SK-N-SH (cell line): ENCODE data around the gene CEBPZ. TPM values are rescaled to one million over a fixed set of nuclear protein-coding genes. Genes with fewer than 3 reads are reported as not detected.

Experiments
- CTCF ChIA-PET: fragments of 300-600, 350-600 bp; formaldehyde crosslinking; extraction: SDS; loops from one replicate; lab custom pipeline; 2021; lab: Yijun Ruan, JAX
- POLR2A ChIA-PET: fragments of 350-600 bp; sonication (Branson Sonifier 250); formaldehyde crosslinking; extraction: SDS; loops from one replicate; lab custom pipeline; 2020; ENCODE audit warnings: antibody characterized with exemption, inconsistent platforms; lab: Yijun Ruan, JAX
- DNase-seq: peaks from one replicate; pipeline ENCODE4 v3.0.0; 2012
- H2AFZ ChIP-seq: fragments of 200-600 bp; sonication (generic); 2 replicates; pipeline ENCODE4 v1.8.1; 2016; ENCODE audit warnings: antibody characterized with exemption, mild to moderate bottlenecking, low read depth
- H3F3A ChIP-seq: fragments of 200-600 bp; sonication (generic); replicated peaks from 2 replicates; pipeline ENCODE3; 2016; ENCODE audit warnings: antibody characterized with exemption, mild to moderate bottlenecking; ENCODE audit not compliant: insufficient read depth
- H3K27ac ChIP-seq, 2 experiments: fragments of 200-500 bp in 1 of 2; fragments of 200-600 bp in 1 of 2; sonication (Bioruptor generic) in 1 of 2; sonication (generic), shearing (Covaris generic) in 1 of 2; 2 replicates each; pipeline versions ENCODE4 v1.5.1 to v1.6.1; 2014 to 2016; ENCODE audit warnings: low read depth in 2 of 2, inconsistent platforms in 1 of 2, low read length in 1 of 2, mild to moderate bottlenecking in 1 of 2, mixed read lengths in 1 of 2
- H3K27me3 ChIP-seq: fragments of 200-600 bp; sonication (generic), shearing (Covaris generic); 2 replicates; pipeline ENCODE4 v1.6.1; 2016; ENCODE audit warnings: mixed run types; ENCODE audit not compliant: insufficient read depth
- H3K36me3 ChIP-seq, 2 experiments: fragments of 200-500 bp in 1 of 2; fragments of 200-600 bp in 1 of 2; sonication (Bioruptor generic) in 1 of 2; sonication (generic) in 1 of 2; replicated peaks in 1 of 2; 2 replicates each; pipeline versions ENCODE3 to v1.5.1; 2014 to 2016; ENCODE audit warnings: low read length in 1 of 2, mild to moderate bottlenecking in 1 of 2; ENCODE audit not compliant: insufficient read depth in 2 of 2, control insufficient read depth in 1 of 2
- H3K4me1 ChIP-seq, 2 experiments: fragments of 200-500 bp in 1 of 2; fragments of 200-600 bp in 1 of 2; sonication (Bioruptor generic) in 1 of 2; sonication (generic), shearing (Covaris generic) in 1 of 2; 2 replicates each; pipeline versions ENCODE4 v1.5.1 to v1.6.1; 2014 to 2016; ENCODE audit warnings: low read depth in 1 of 2, low read length in 1 of 2, mixed run types in 1 of 2; ENCODE audit not compliant: insufficient read depth in 2 of 2, control insufficient read depth in 1 of 2
- H3K4me2 ChIP-seq: fragments of 200-600 bp; sonication (generic), shearing (Covaris generic); 2 replicates; pipeline ENCODE4 v1.6.1; 2017; ENCODE audit warnings: mixed run types
- H3K4me3 ChIP-seq, 2 experiments: fragments of 200-500 bp in 1 of 2; fragments of 200-600 bp in 1 of 2; sonication (Bioruptor generic) in 1 of 2; sonication (generic), shearing (Covaris generic) in 1 of 2; 2 replicates each; pipeline versions ENCODE4 v1.5.1 to v1.8.1; 2014 to 2016; ENCODE audit warnings: low read depth in 2 of 2, inconsistent platforms in 1 of 2, low read length in 1 of 2, mild to moderate bottlenecking in 1 of 2, mixed read lengths in 1 of 2, moderate library complexity in 1 of 2
- H3K79me2 ChIP-seq: fragments of 200-600 bp; sonication (generic); 2 replicates; pipeline ENCODE4 v1.8.1; 2017; ENCODE audit warnings: mild to moderate bottlenecking; ENCODE audit not compliant: insufficient read depth
- H3K9ac ChIP-seq: fragments of 200-600 bp; sonication (generic); 2 replicates; pipeline ENCODE4 v1.6.1; 2017; ENCODE audit warnings: mixed run types
- H3K9me2 ChIP-seq: fragments of 200-600 bp; sonication (generic); 2 replicates; pipeline ENCODE4 v1.6.1; 2017; ENCODE audit warnings: mixed run types
- H3K9me3 ChIP-seq: fragments of 200-600 bp; sonication (generic); 2 replicates; pipeline ENCODE4 v1.6.1; 2017; ENCODE audit warnings: mixed run types, mild to moderate bottlenecking, moderate library complexity
- H4K20me1 ChIP-seq: fragments of 200-600 bp; sonication (generic); 2 replicates; pipeline ENCODE4 v1.6.1; 2017; ENCODE audit warnings: mild to moderate bottlenecking, mixed run types; ENCODE audit not compliant: insufficient read depth
- CHD2 ChIP-seq: fragments of 150-350 bp; IDR thresholded peaks from 2 replicates; pipeline ENCODE4 v1.6.1; 2018; ENCODE audit warnings: low read length; ENCODE audit not compliant: partially characterized antibody
- ELF1 ChIP-seq: IDR thresholded peaks from 2 replicates; pipeline ENCODE4 v1.4.0; 2012
- EZH2phosphoT487 ChIP-seq: fragments of 200-600 bp; sonication (generic); IDR thresholded peaks from 2 replicates; pipeline ENCODE4 v1.6.1; 2017; ENCODE audit warnings: low read depth, mixed run types, mild to moderate bottlenecking, antibody characterized with exemption, moderate library complexity, borderline replicate concordance
- FOSL2 ChIP-seq: IDR thresholded peaks from 2 replicates; pipeline ENCODE4 v1.4.0; 2012; ENCODE audit warnings: low read depth, mild to moderate bottlenecking, moderate library complexity, borderline replicate concordance
- FOXM1 ChIP-seq: IDR thresholded peaks from 2 replicates; pipeline ENCODE4 v1.4.0; 2012; ENCODE audit warnings: low read depth, mild to moderate bottlenecking
- GATA2 ChIP-seq: sonication (generic); formaldehyde crosslinking; IDR thresholded peaks from 2 replicates; pipeline ENCODE4 v1.5.0; 2020; ENCODE audit warnings: mild to moderate bottlenecking, missing genetic modification reagents
- JUND ChIP-seq: IDR thresholded peaks from 2 replicates; pipeline ENCODE4 v1.4.0; 2012
- MEF2A ChIP-seq: IDR thresholded peaks from 2 replicates; pipeline ENCODE4 v1.4.0; 2012; ENCODE audit warnings: low read depth, borderline replicate concordance
- MXI1 ChIP-seq: IDR thresholded peaks from 2 replicates; pipeline ENCODE4 v1.6.1; 2012; ENCODE audit warnings: mild to moderate bottlenecking, low read depth, low read length, improper control_type of control experiment
- NFIC ChIP-seq: IDR thresholded peaks from 2 replicates; pipeline ENCODE4 v1.4.0; 2012; ENCODE audit warnings: borderline replicate concordance
- POLR2AphosphoS5 ChIP-seq: IDR thresholded peaks from 2 replicates; pipeline ENCODE4 v1.6.1; 2012; ENCODE audit warnings: low read depth, low read length
- RAD21 ChIP-seq: IDR thresholded peaks from 2 replicates; pipeline ENCODE4 v1.6.1; 2012; ENCODE audit warnings: mild to moderate bottlenecking, low read length
- RFX5 ChIP-seq: IDR thresholded peaks from 2 replicates; pipeline ENCODE4 v1.6.1; 2012; ENCODE audit warnings: mild to moderate bottlenecking, improper control_type of control experiment, low read length
- RXRA ChIP-seq: IDR thresholded peaks from 2 replicates; pipeline ENCODE4 v1.4.0; 2012; ENCODE audit warnings: low read depth, mild to moderate bottlenecking, borderline replicate concordance
- SMC3 ChIP-seq: IDR thresholded peaks from 2 replicates; pipeline ENCODE4 v1.6.1; 2012; ENCODE audit warnings: low read depth, low read length, improper control_type of control experiment
- WGBS: methylation state at CpG from one replicate; pipeline ENCODE4 v1.1.6; 2017; ENCODE audit warnings: low lambda C conversion rate; 5-methylcytosine and 5-hydroxymethylcytosine counted together
- polyA plus RNA-seq, 3 experiments: library from polyadenylated mRNA; depleted of rRNA; stranded (reverse); fragments of >200 nt; gene quantifications; 2 replicates each; pipeline ENCODE4 v1.2.3, GENCODE V29; 2012
- TF ChIP-seq, protein P1 (sequence below): fragments of 150-350 bp; IDR thresholded peaks from 2 replicates; pipeline ENCODE4 v1.6.1; 2017; ENCODE audit warnings: antibody characterized with exemption, low read length, low read depth, borderline replicate concordance
- TF ChIP-seq, protein P2 (sequence below): IDR thresholded peaks from 2 replicates; pipeline ENCODE4 v1.4.0; 2012; ENCODE audit warnings: low read depth, borderline replicate concordance
- TF ChIP-seq, protein P3 (sequence below): fragments of 150-350 bp; IDR thresholded peaks from 2 replicates; pipeline ENCODE4 v1.6.1; 2016; ENCODE audit warnings: mild to moderate bottlenecking, low read depth, low read length

The CEBPZ gene
- polyA plus RNA-seq, 1 of the 3 experiments (the other 2 are of a cell fraction), result 9.7 TPM

DNA sequence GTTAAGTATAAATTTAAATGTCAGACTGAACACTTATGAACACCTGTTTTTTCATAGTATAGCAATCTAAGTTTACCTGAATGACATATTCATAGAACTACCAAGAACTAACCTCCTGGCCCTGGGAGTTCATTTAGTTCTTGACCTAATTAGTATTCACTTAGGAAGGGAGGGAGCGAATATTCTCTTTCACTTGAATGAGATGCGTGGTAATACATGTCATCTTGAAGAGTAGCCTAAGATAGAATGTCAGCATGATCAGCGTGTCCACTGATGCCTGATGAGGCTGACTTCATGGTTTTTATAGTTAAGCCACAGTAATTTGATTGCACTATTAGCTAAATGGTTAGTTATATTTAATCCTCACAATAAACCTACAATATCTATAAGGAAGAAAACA lies 13.4 kb upstream of the CEBPZ start:
- no peak for DNase-seq
- no peak overlapping the region for H3K9ac ChIP-seq
- no peaks in the 10 kb centered on the region for H3K27me3 ChIP-seq
- H3K27ac ChIP-seq, result no peak overlapping the region
- H3K4me3 ChIP-seq, result no peak overlapping the region
- H3F3A ChIP-seq, result peaks cover 8% of the 10 kb centered on the region
- H2AFZ ChIP-seq, result no peak overlapping the region
- no peaks in the 10 kb centered on the region for H4K20me1 ChIP-seq
- no peak for TF ChIP-seq RFX5
- TF ChIP-seq JUND, result no peak
- no peak for TF ChIP-seq RAD21
- TF ChIP-seq, protein P1, sequence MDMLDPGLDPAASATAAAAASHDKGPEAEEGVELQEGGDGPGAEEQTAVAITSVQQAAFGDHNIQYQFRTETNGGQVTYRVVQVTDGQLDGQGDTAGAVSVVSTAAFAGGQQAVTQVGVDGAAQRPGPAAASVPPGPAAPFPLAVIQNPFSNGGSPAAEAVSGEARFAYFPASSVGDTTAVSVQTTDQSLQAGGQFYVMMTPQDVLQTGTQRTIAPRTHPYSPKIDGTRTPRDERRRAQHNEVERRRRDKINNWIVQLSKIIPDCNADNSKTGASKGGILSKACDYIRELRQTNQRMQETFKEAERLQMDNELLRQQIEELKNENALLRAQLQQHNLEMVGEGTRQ, result no peak
- TF ChIP-seq FOXM1, result no peak
- TF ChIP-seq NFIC, result no peak
- no peak for TF ChIP-seq MEF2A
- TF ChIP-seq FOSL2, result no peak
- TF ChIP-seq, protein P2, sequence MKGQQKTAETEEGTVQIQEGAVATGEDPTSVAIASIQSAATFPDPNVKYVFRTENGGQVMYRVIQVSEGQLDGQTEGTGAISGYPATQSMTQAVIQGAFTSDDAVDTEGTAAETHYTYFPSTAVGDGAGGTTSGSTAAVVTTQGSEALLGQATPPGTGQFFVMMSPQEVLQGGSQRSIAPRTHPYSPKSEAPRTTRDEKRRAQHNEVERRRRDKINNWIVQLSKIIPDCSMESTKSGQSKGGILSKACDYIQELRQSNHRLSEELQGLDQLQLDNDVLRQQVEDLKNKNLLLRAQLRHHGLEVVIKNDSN, result no peak
- TF ChIP-seq, all 33 proteins: peak for 0
- Histone ChIP-seq H3K4me2 (no peak overlapping the region), H3K9me2 (no peaks in the 10 kb centered on the region), H3K36me3 (peaks cover 82 to 91% of the 10 kb centered on the region in 2 experiments), H3K79me2 (no peaks in the 10 kb centered on the region), H3K9me3 (no peaks in the 10 kb centered on the region), H3K4me1 (peaks cover 0 to 7% of the 10 kb centered on the region in 2 experiments; a peak in 2 of 4 replicates)
- WGBS, result 95% methylated on average over 3 of the region's 3 CpGs
- CTCF ChIA-PET, result interaction anchor here (0.8 to 2.3 kb wide), 3 partner anchors 10 to 633 kb away, joined by 3 to 7 read pairs (median 4); no protein-coding TSS in a partner anchor
- POLR2A ChIA-PET, result no interaction called here

DNA sequence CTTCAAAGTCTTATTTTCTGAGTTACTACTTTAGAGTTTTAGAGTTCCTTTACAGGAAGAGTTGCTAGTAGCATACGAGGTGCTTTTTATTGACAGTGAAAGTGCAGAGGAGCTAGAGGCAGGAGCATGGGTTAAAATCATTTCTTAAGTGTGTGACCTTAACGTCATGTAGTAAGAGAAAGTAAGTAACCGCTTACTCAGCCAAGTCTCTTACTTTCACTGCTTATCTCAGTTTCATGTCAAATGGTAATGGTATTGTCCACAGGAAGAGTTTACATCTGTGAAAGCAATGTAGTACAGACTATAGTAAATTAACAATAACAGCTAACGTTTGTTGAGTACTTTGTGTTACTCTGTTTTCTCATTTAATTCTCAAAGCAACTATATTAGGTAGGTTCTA lies 12.6 kb upstream of the CEBPZ start:
- no peaks in the 10 kb centered on the region for H3K9me2 ChIP-seq
- WGBS, result 93% methylated on average over 4 of the region's 4 CpGs
- no peaks in the 10 kb centered on the region for H3K27me3 ChIP-seq
- no peak overlapping the region for H3K9ac ChIP-seq
- peaks cover 0 to 6% of the 10 kb centered on the region in 2 experiments; a peak in 2 of 4 replicates for H3K4me1 ChIP-seq
- H3K79me2 ChIP-seq, result no peaks in the 10 kb centered on the region
- TF ChIP-seq, protein P2, result no peak
- TF ChIP-seq SMC3 (no peak), POLR2AphosphoS5 (no peak), ELF1 (no peak), CHD2 (no peak), GATA2 (CRISPR knock-in tag) (no peak), EZH2phosphoT487 (no peak), RXRA (no peak), MXI1 (no peak), MEF2A (no peak), FOSL2 (no peak)
- TF ChIP-seq, protein P3, sequence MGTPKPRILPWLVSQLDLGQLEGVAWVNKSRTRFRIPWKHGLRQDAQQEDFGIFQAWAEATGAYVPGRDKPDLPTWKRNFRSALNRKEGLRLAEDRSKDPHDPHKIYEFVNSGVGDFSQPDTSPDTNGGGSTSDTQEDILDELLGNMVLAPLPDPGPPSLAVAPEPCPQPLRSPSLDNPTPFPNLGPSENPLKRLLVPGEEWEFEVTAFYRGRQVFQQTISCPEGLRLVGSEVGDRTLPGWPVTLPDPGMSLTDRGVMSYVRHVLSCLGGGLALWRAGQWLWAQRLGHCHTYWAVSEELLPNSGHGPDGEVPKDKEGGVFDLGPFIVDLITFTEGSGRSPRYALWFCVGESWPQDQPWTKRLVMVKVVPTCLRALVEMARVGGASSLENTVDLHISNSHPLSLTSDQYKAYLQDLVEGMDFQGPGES, result no peak
- TF ChIP-seq, protein P1, result no peak
- no peaks in the 10 kb centered on the region for H3K9me3 ChIP-seq
- CTCF ChIA-PET, result interaction anchor here (0.8 to 2.3 kb wide), 3 partner anchors 9 to 634 kb away, joined by 3 to 7 read pairs (median 4); no protein-coding TSS in a partner anchor
- H3F3A ChIP-seq, result peaks cover 8% of the 10 kb centered on the region
- DNase-seq, result no peak
- H3K4me2 ChIP-seq, result no peak overlapping the region
- POLR2A ChIA-PET, result no interaction called here
- no peak overlapping the region for H3K27ac ChIP-seq
- H3K36me3 ChIP-seq, result peaks cover 84 to 90% of the 10 kb centered on the region in 2 experiments
- H2AFZ ChIP-seq, result no peak overlapping the region
- no peak overlapping the region for H3K4me3 ChIP-seq
- no peaks in the 10 kb centered on the region for H4K20me1 ChIP-seq
